Activated naive CD4-positive, alpha-beta T cell treated with anti-CD3 and anti-CD28 coated beads, Interleukin-2, amount 50 U/mL, for 72 hours (primary cell): ENCODE data around the gene HRH1. TPM values are rescaled to one million over a fixed set of nuclear protein-coding genes. Genes with fewer than 3 reads are reported as not detected.
"Not testable (repeated sequence)": the region's sequence is repeated elsewhere in the genome, so short reads cannot be mapped to it uniquely, and the experiment has no call there.

Source experiments
- ATAC-seq, 2 donors: fragments of 150-1000 bp; cut with Tn5 transposase; 2 replicates each; pipeline ENCODE4 v1.10.0; 2021; ENCODE audit warnings: mild to moderate bottlenecking in 2 of 2, moderate library complexity in 2 of 2
- DNase-seq, 2 donors: peaks; one replicate each; pipeline ENCODE4 v3.0.0; 2021 to 2022; ENCODE audit warnings: low spot score in 2 of 2
- H3K27ac Mint-ChIP-seq, 2 donors: one replicate each; pipeline ENCODE4 v1.8.0; 2022; ENCODE audit warnings: mild to moderate bottlenecking in 2 of 2, mixed read lengths in 2 of 2
- H3K36me3 Mint-ChIP-seq, 2 donors: one replicate each; pipeline ENCODE4 v1.8.0; 2022; ENCODE audit warnings: mixed read lengths in 2 of 2
- H3K9me3 Mint-ChIP-seq, 2 donors: one replicate each; pipeline ENCODE4 v1.8.0; 2022; ENCODE audit warnings: mixed read lengths in 2 of 2
- total RNA-seq, 2 donors: library from RNA; stranded (reverse); gene quantifications; one replicate each; pipeline ENCODE4 v1.2.3, GENCODE V29; 2022

The HRH1 gene
- total RNA-seq, 2 donors from 2014 or later = 0.10 to 1.6 TPM

DNA sequence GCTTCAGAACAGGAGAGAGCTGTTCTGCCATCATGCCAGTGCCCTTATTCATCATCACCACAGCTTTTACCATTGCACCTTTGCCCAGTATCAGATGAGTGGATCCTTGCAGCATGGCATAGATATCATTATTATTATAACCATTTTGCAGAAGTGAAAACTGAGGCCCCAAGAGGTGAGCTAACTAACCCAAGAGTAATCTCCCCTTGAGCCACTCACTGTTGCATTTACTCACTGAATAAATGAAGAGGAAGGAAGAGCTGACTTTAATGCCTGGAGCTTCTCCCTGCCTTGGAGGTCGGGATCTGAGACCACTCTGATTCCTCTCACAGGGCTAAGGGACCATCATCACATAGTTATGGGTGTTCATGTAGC, 32.0 kb downstream of the HRH1 start:
- no peaks in the 10 kb centered on the region for H3K36me3 Mint-ChIP-seq
- ATAC-seq = no peak

GRCh38 chr3:11186771-11187191, 32.5 kb downstream of the HRH1 start:
- Mint-ChIP-seq H3K27ac (no peak overlapping the region), H3K9me3 (no peaks in the 10 kb centered on the region), H3K36me3 (no peaks in the 10 kb centered on the region)
- DNase-seq = no peak
- no peak for ATAC-seq

More for the DNA sequence above, 32.0 kb downstream of the HRH1 start:
- Mint-ChIP-seq H3K9me3 (no peaks in the 10 kb centered on the region), H3K27ac (no peak overlapping the region)
- DNase-seq = no peak

- Mint-ChIP-seq H3K27ac (no peak overlapping the region), H3K9me3 (no peaks in the 10 kb centered on the region), H3K36me3 (no peaks in the 10 kb centered on the region)
- DNase-seq = no peak
- ATAC-seq = no peak
Observed at GRCh38 chr3:11187681-11188080, 33.4 kb downstream of the HRH1 start.

DNA sequence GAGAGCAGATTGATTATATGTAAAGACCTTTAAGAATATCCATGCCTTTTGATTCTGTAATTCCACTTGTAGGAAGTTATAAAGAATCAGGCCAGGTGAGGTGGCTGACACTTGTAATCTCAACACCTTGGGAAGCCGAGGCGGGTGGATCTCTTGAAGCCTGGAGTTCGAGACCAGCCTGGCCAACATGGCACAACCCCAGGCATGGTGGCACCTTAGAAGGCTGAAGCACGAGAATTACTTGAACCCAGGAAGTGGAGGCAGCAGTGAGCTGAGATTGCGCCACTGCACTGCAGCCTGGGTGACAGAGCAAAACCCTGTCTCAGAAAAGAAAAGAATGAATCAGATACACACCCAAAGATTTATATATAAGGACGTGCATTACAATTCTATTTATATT, 33.9 kb downstream of the HRH1 start:
- Mint-ChIP-seq H3K36me3 (no peaks in the 10 kb centered on the region), H3K27ac (no peak overlapping the region), H3K9me3 (no peaks in the 10 kb centered on the region)
- DNase-seq (no peak), ATAC-seq (no peak)

DNA sequence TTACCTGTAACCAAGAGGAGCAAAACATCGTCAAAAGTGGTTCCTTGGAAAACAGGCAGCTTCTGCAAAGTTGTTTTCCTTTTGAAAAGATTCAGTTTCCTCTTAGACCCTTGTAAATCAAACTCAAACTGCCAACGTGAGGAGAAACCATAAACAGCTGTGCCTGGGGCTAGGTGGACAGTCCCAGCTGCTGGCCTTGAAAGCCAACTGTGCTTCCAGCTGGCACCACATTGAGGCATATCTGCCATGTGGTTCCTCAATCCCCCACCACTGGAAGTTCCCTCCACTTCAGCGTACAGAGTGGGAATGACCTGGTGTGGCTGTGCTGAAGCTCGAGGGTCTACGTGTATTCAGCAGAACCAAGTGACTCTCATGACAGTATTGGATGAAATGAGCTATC, 40.9 kb downstream of the HRH1 start:
- no peaks in the 10 kb centered on the region for H3K9me3 Mint-ChIP-seq
- peak overlapping the region in 1 of 2 donors; percentile 65 for H3K27ac Mint-ChIP-seq
- no peaks in the 10 kb centered on the region for H3K36me3 Mint-ChIP-seq
- peak; percentile 13 to 21 for ATAC-seq
- no peak for DNase-seq

- Mint-ChIP-seq H3K27ac (peak overlapping the region in 1 of 2 donors; percentile 65), H3K36me3 (no peaks in the 10 kb centered on the region), H3K9me3 (no peaks in the 10 kb centered on the region)
- ATAC-seq (peak; percentile 64 to 85), DNase-seq (peak in 1 of 2 donors; percentile 15)
Observed at GRCh38 chr3:11195721-11196332, 41.5 kb downstream of the HRH1 start.

GRCh38 chr3:11197484-11197883, 43.2 kb downstream of the HRH1 start:
- peak overlapping the region in 1 of 2 donors; percentile 9 for H3K27ac Mint-ChIP-seq

GRCh38 chr3:11198070-11198469, 43.8 kb downstream of the HRH1 start:
- no peak overlapping the region for H3K27ac Mint-ChIP-seq
- H3K9me3 Mint-ChIP-seq = no peaks in the 10 kb centered on the region
- H3K36me3 Mint-ChIP-seq = no peaks in the 10 kb centered on the region
- no peak for DNase-seq
- no peak for ATAC-seq

More at GRCh38 chr3:11197484-11197883, 43.2 kb downstream of the HRH1 start:
- Mint-ChIP-seq H3K9me3 (no peaks in the 10 kb centered on the region), H3K36me3 (no peaks in the 10 kb centered on the region)
- ATAC-seq (no peak), DNase-seq (no peak)

DNA sequence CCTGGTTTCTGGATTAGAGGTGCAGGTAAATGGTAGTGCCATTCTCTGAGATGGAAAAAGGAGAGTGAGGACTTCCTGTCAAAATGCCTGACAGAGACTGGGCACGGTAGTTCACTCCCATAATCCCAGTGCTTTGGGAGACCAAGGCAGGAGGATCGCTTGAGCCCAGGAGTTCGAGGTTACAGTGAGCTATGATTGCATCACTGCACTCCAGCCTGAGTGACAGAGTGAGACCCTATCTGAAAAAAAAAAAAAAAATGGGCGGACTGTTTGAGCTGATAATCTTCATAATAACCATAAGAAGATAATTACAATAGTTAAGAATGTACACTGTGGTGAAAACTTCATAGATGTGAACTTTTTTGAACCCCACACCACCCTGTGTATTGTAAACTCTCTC, 44.2 kb downstream of the HRH1 start:
- ATAC-seq (no peak), DNase-seq (no peak)
- Mint-ChIP-seq H3K36me3 (no peaks in the 10 kb centered on the region), H3K27ac (no peak overlapping the region), H3K9me3 (no peaks in the 10 kb centered on the region)

GRCh38 chr3:11199902-11200845, 45.9 kb downstream of the HRH1 start:
- no peak for ATAC-seq

GRCh38 chr3:11201251-11202019, 47.1 kb downstream of the HRH1 start:
- no peak for DNase-seq
- Mint-ChIP-seq H3K27ac (no peak overlapping the region), H3K9me3 (no peaks in the 10 kb centered on the region), H3K36me3 (no peaks in the 10 kb centered on the region)
- ATAC-seq = no peak

More at GRCh38 chr3:11199902-11200845, 45.9 kb downstream of the HRH1 start:
- Mint-ChIP-seq H3K9me3 (no peaks in the 10 kb centered on the region), H3K36me3 (no peaks in the 10 kb centered on the region), H3K27ac (no peak overlapping the region)
- DNase-seq = no peak

GRCh38 chr3:11203961-11204360, 49.7 kb downstream of the HRH1 start:
- Mint-ChIP-seq H3K27ac (no peak overlapping the region), H3K9me3 (no peaks in the 10 kb centered on the region), H3K36me3 (no peaks in the 10 kb centered on the region)
- DNase-seq = no peak
- ATAC-seq = no peak

DNA sequence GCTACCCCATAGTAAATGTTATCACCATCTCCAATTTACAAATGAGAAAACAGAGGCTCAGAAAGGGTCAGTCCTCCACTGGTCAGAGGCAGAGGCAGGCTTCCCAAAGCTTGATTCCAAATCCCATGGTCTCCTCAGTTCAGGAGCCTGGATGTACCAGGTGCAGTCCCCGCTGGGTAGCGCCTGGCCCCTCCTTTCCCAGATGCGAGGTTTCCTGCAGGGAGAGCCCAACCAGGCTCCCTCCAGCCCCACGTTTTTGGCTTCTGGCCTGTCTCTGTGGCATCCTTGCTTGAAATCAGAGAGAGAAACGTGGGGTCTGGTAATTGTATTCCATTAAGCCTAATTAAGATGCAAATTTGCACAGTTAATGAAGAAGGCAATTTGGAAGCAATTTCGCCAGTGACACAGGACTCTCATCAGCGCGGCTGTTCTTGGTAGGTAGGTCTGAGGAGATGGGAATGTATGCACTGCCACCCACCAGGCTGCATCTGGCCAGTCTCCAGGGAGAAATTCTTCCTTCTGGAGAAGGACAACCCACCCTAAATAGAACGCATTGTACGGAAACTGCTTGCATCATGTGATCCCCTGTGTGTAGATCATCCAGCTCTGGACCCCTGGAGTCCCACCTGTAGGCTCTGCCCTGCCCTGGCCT, 50.5 kb downstream of the HRH1 start:
- no peak for DNase-seq
- Mint-ChIP-seq H3K36me3 (no peaks in the 10 kb centered on the region), H3K9me3 (no peaks in the 10 kb centered on the region), H3K27ac (no peak overlapping the region)
- no peak for ATAC-seq

DNA sequence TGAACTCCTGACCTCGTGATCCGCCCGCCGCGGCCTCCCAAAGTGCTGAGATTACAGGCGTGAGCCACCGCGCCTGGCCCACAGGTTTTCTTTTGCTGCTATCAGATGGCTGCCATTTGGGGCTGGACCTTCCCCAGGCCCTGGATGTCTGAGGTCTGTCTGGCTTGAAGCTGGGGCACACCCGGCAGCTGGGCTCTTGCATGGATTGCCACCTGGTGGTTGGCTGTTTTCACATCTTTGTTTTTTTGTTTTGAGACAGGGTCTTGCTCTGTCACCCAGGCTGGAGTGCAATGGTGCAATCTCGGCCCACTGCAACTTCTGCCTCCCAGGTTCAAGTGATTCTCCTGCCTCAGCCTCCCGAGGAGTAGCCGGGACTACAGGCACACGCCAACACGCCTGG, 51.6 kb downstream of the HRH1 start:
- not testable (repeated sequence) for H3K27ac Mint-ChIP-seq, ATAC-seq, H3K36me3 Mint-ChIP-seq, H3K9me3 Mint-ChIP-seq, DNase-seq

- ATAC-seq (no peak), DNase-seq (no peak)
- H3K36me3 Mint-ChIP-seq = no peaks in the 10 kb centered on the region
- H3K27ac Mint-ChIP-seq = no peak overlapping the region
- no peaks in the 10 kb centered on the region for H3K9me3 Mint-ChIP-seq
Observed at GRCh38 chr3:11206316-11206715, 52.0 kb downstream of the HRH1 start.

DNA sequence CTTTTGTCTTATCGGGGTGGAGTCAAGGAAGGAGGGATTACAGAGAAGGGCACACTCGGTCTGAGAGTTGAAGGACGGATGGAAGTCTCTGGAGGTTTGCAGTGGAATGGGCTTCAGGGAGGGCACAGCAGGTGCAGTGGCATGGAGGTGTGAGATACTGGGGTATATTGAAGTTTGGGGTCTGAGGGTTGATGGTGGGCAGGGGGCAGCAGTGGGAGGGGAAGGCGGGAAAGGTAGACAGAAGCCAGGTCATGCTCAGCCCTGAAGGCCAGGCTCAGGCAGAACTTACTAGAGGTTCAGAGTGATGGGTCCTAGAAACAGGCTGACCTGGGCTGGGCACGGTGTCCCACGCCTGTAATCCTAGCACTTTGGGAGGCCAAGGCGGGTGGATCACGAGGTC, 52.7 kb downstream of the HRH1 start:
- Mint-ChIP-seq H3K27ac (no peak overlapping the region), H3K36me3 (no peaks in the 10 kb centered on the region), H3K9me3 (no peaks in the 10 kb centered on the region)
- DNase-seq (no peak), ATAC-seq (no peak)
